ENCODE data around the gene SH3RF1. TPM values are rescaled to one million over a fixed set of nuclear protein-coding genes. Genes with fewer than 3 reads are reported as not detected.

Gene SH3RF1
- total and polyA plus RNA-seq, 4 donors = 5.3 to 33.1 (median 16.3) TPM

DNA sequence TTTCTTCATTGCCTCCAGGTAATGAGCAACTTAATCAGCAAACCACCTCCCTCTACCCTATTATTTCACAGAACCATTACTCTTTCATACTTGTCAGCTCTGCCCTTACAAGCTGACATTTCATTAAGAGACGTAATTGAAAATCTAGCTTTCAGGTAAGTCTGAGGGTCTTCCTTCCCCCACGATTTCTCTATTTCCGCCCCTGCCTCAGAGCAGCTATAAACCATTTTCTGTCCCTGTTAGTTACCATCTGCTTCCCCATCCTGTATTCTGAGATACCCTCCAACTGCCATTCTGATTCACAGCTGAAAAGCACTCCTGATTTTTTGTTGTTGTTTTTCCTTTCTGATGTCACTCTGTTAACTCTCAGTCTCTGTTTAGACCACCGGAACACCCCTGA, 37.1 kb downstream of the SH3RF1 start:
- Histone ChIP-seq H3K9ac (ENCODE audit: insufficient read depth in 1 of 2, low read length in 2 of 2) (no peak overlapping the region), H3K27ac (ENCODE audit: low read depth in 1 of 2, low read length in 1 of 2) (no peak overlapping the region), H3K36me3 (ENCODE audit: control insufficient read depth in 4 of 4, insufficient read depth in 4 of 4, low read length in 4 of 4) (no peaks in the 10 kb centered on the region), H3K9me3 (ENCODE audit: control insufficient read depth in 4 of 4, insufficient read depth in 3 of 4, low read length in 3 of 4) (no peaks in the 10 kb centered on the region), H3K4me1 (ENCODE audit: control insufficient read depth in 5 of 5, insufficient read depth in 5 of 5, low read length in 5 of 5) (peaks cover 6 to 44% (median 26%) of the 10 kb centered on the region in 5 donors), H3K4me3 (no peak overlapping the region), H3K27me3 (ENCODE audit: control insufficient read depth in 3 of 3, insufficient read depth in 3 of 3, low read length in 2 of 3) (no peaks in the 10 kb centered on the region)
- TF ChIP-seq, protein P1, sequence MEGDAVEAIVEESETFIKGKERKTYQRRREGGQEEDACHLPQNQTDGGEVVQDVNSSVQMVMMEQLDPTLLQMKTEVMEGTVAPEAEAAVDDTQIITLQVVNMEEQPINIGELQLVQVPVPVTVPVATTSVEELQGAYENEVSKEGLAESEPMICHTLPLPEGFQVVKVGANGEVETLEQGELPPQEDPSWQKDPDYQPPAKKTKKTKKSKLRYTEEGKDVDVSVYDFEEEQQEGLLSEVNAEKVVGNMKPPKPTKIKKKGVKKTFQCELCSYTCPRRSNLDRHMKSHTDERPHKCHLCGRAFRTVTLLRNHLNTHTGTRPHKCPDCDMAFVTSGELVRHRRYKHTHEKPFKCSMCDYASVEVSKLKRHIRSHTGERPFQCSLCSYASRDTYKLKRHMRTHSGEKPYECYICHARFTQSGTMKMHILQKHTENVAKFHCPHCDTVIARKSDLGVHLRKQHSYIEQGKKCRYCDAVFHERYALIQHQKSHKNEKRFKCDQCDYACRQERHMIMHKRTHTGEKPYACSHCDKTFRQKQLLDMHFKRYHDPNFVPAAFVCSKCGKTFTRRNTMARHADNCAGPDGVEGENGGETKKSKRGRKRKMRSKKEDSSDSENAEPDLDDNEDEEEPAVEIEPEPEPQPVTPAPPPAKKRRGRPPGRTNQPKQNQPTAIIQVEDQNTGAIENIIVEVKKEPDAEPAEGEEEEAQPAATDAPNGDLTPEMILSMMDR (IDR thresholded peaks at IDR 0.05; ENCODE audit: control extremely low read depth, extremely low read depth) = no peak
- DNase-seq (no peak), ATAC-seq (ENCODE audit: insufficient read depth, low FRiP score) (no peak)
- 39 to 72% methylated on average over 4 of the region's 4 CpGs for WGBS, 2 donors

DNA sequence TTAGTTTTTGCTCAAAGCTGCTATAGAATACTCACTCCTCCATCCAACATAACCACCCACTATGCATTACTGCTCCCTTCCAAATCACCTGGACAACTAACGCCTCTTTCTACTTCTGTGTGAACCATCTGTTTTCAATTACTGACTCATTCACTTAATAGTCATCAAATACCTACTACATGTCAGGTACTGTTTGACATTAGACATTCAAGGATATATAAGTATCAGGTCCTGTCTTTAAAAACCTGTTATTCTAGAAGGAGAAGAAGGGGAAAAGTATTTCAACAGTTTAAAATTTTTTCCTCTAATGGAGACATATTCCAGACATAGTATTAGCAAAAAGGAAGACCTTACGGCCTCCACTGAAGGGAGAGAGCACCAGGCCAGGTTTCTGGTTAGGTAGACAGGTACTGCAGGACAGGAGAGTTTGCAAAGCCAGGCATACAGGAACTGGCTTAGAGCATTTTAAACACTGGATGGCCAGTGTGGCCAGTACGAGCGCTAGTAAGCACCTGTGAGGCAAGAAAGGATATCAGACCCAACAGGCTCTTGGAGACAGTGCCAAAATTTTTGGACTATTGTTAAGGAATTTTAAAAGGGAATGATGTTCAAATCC, 39.0 kb downstream of the SH3RF1 start:
- 75 to 81% methylated on average over 4 of the region's 4 CpGs for WGBS, 2 donors
- peaks cover 2 to 24% (median 8%) of the 10 kb centered on the region in 5 donors for H3K4me1 ChIP-seq (ENCODE audit: control insufficient read depth in 5 of 5, insufficient read depth in 5 of 5, low read length in 5 of 5)
- no peaks in the 10 kb centered on the region for H3K9me3 ChIP-seq (ENCODE audit: control insufficient read depth in 4 of 4, insufficient read depth in 3 of 4, low read length in 3 of 4)
- no peak overlapping the region for H3K4me3 ChIP-seq
- TF ChIP-seq, protein P1 (IDR thresholded peaks at IDR 0.05; ENCODE audit: control extremely low read depth, extremely low read depth) = no peak
- H3K36me3 ChIP-seq (ENCODE audit: control insufficient read depth in 4 of 4, insufficient read depth in 4 of 4, low read length in 4 of 4) = no peaks in the 10 kb centered on the region
- DNase-seq = no peak
- H3K27me3 ChIP-seq (ENCODE audit: control insufficient read depth in 3 of 3, insufficient read depth in 3 of 3, low read length in 2 of 3) = no peaks in the 10 kb centered on the region
- no peak for ATAC-seq (ENCODE audit: insufficient read depth, low FRiP score)
- H3K27ac ChIP-seq (ENCODE audit: low read depth in 1 of 2, low read length in 1 of 2) = peak overlapping the region in 1 of 2 donors; percentile 20
- H3K9ac ChIP-seq (ENCODE audit: insufficient read depth in 1 of 2, low read length in 2 of 2) = no peak overlapping the region

GRCh38 chr4:169229571-169230028, 41.2 kb downstream of the SH3RF1 start:
- ATAC-seq (ENCODE audit: insufficient read depth, low FRiP score) = peak; percentile 85
- Histone ChIP-seq H3K27ac (ENCODE audit: low read depth in 1 of 2, low read length in 1 of 2) (peak overlapping the region; percentile 6 to 66), H3K9me3 (ENCODE audit: control insufficient read depth in 4 of 4, insufficient read depth in 3 of 4, low read length in 3 of 4) (no peaks in the 10 kb centered on the region), H3K4me3 (no peak overlapping the region), H3K27me3 (ENCODE audit: control insufficient read depth in 3 of 3, insufficient read depth in 3 of 3, low read length in 2 of 3) (no peaks in the 10 kb centered on the region), H3K9ac (ENCODE audit: insufficient read depth in 1 of 2, low read length in 2 of 2) (no peak overlapping the region), H3K4me1 (ENCODE audit: control insufficient read depth in 5 of 5, insufficient read depth in 5 of 5, low read length in 5 of 5) (peaks cover 0 to 16% (median 6%) of the 10 kb centered on the region in 5 donors), H3K36me3 (ENCODE audit: control insufficient read depth in 4 of 4, insufficient read depth in 4 of 4, low read length in 4 of 4) (peaks cover 0 to 9% (median 0%) of the 10 kb centered on the region in 4 donors)
- 43 to 69% methylated on average over 6 of the region's 6 CpGs for WGBS, 2 donors
- TF ChIP-seq, protein P1 (IDR thresholded peaks at IDR 0.05; ENCODE audit: control extremely low read depth, extremely low read depth) = no peak
- no peak for DNase-seq

Data from lung (tissue), 12 donors.